DMS114 treated with DMSO at 0.1 percent for 48 hours (cell line): ENCODE data around the gene SOX6.

ENCODE experiments used
- DNase-seq: peaks from one replicate; lab custom pipeline; 2025; ENCODE audit not compliant: unreplicated experiment; lab: John Stamatoyannopoulos, UW

SOX6 gene

DNA sequence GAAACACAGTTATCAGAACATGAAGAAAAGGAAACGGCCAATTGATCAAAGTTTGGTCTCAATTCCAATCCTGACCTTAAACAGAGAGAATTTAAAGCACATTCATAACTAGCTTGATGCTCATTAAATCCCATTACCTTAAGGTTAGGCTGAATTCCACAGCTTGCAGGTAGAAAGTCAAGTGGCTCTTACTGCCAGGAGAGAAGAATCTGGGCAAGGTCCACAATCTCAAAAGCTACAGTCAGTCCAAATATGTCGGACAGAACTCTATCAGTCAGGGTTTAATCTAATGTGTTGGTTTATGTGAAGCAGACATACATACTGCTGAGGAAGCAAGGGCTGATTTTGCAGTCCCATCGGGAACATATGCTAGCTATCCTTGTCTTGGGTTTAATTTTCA, 348.8 kb downstream of the SOX6 start:
- DNase-seq: no peak

DNA sequence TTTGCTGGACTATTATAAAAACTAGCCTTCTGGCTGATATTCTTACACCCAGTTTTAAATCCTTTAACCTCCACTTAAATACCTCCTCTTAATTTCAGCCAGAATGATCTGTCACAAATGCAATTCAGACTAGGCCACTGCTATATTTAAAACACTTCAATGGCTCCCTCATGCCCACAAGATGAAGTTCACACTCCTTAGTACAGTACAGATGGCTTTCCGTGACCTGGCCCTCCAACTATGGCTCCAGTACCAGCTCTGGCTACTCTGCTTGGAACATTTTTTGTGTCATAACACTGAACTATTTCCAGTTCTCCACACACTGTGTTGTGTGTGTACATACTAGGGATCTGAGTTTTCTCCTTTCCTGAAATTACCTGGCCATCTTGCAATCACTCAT, 353.4 kb downstream of the SOX6 start:
- no peak for DNase-seq

DNA sequence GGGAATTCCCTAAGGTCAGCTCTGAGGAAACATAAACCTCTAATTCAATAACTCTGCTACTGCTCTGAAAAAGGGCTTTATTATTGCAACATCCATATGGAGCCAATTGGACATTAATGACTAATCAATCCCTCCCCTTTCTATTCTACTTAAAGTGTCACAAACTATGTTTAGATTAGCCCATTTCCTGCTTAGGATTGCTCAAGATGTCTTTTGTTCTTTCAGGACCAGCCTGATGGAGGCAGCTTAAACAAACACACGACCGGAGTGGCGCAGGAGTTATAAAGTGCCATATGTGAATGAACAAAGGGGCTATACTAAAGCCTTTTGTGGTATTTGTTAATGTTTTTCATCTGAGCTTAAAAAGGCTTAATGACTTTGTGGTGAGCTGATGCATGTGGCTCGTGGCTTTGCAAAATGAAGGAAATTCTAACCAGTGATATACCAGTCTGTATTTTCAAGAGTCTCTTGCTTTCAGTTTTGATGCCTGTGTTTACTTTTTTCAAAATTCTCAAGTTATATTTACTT, 354.4 kb downstream of the SOX6 start:
- no peak for DNase-seq

DNA sequence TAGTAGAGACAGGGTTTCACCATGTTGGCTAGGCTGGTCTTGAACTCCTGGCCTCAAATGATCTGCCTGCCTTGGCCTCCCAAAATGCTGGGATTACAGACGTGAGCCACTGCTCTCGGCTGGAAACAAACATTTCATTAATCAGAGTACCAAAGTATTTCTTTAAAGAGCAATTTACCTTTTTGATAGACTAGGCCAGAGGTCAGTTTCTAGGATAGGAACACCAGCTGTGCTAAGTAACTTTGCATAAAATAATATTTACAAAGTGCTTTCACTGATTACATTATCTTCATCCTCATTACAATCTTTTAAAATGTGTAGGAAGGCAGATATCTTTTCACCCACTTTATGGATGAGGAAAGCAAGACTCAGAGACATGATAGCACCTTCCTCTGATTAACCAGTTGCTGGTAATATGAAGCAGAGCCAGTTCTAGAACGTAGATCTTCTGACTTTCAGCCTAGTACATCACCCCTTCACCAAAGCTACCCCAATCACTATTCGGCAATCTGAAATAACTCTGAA, 355.2 kb downstream of the SOX6 start:
- no peak for DNase-seq

DNA sequence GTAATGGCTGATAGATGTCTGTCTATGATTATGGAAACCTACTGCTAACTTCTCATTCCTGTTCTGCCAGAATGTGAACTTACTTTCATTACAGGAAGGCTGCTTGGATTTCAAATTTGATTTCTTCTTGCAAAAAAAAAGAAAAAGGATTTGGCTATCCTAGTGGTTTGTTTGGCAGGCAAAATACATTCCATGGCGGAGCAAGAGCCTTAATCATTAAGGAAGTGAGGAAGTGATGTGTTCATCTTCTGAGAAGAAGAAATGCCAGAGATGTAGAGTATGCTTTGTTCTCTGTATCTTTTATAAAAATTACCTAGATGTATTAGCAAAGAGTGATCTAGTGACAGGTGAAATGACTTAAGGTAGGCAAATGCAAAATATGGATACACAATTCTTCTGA, 356.3 kb downstream of the SOX6 start:
- no peak for DNase-seq

DNA sequence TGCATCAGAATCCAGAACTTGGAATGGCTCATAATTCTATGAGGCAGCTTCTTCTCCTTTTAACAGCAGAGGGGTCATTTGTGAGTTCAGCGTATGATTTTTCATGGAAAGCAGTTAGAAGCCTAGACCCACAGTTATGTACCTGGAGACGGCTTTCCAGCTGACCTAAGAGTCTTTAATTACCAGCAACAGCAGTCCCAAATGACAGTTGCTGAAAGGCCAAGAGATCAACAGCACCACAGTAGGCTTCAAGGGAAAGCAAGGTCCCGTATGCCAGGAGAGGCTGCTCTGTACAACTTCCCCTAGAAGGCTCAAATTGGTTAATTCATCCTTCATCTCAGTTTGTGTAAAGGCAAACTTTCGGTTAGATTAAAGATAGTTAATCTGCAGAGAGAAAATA, 363.0 kb downstream of the SOX6 start:
- DNase-seq: no peak

DNA sequence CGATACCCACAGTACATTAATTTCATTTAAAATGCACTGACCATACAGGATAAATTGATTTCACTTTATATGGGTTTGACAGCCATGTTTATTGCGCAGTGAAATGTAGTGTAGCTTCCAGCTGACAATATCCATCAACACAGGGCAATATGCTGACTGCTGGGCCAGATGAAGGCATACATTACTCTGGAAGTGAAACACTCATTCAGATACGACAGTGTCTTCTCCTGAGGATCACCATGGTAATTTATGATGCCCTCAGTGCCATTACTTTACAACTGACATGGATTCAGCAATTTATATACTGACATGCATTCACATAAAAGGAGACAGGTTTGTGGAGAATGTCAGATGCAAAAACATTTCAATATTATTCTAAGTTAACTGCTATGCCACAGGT, 365.1 kb downstream of the SOX6 start:
- DNase-seq: no peak

DNA sequence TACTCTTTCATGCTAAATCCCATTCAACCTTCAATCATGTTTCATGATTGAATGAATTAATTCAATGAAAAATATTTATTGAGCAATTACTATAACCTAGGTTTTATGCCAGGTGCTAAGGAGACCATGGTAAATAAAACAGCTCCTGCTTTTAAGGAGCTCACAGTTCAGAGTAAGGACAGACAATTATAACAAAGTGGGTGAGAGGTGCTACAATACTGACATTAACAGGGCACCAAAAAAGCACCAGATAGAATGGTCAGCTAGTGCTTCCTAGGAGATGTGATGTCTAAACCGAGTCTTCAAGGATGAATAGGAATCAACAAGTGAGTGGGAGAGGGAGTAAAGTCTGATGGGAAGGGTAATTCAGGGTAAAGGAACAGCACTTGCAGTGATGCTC, 366.7 kb downstream of the SOX6 start:
- DNase-seq: no peak

DNA sequence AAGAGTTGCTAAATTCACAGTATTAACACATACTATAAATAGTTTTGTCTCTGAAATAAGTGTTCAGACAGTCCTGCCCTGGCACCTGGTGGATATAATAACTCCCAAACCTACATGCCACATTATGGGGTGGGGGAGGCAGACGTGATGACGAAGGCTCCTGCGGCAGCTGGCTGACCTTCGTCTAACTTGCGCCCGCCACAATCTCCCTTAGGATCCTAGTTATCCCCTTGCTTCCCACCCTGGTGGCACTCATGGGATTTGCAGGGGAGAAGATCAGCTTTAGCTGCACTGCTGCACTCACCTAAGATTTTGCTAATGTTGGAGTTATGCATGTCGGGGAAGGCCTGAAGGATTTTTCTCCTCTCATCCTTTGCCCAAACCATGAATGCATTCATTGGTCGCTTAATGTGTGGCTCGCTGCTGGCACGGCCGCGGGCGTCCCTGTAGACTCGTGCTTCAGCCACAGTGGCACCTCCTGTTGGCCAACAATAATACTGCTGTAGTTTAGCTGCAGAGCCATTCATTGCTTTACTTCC, 367.6 kb downstream of the SOX6 start:
- DNase-seq: no peak

DNA sequence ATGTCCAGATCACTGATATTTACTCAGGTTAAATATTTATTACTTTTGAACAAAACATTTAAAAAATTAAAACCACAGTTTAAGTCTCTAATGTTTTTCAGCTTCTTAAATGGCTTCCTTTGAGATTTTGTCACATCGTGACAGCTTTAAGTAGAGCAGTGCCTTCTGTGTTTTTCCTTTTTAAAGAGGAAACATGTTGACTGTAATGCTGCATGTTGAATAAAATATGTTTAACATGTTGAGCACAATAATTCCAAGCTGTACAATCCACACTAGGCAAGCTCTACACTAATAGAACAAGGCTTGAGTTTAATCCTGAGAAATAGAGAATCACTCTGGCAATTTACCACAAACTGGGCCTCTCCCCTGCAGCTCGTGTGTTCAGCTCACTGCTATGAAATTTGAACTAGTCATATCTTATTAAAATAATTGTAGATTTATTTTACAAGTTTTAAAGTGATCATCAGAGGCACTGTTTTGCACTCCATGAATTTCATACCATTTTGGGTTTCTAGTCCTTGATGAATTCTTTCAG, 368.3 kb downstream of the SOX6 start:
- DNase-seq: no peak

DNA sequence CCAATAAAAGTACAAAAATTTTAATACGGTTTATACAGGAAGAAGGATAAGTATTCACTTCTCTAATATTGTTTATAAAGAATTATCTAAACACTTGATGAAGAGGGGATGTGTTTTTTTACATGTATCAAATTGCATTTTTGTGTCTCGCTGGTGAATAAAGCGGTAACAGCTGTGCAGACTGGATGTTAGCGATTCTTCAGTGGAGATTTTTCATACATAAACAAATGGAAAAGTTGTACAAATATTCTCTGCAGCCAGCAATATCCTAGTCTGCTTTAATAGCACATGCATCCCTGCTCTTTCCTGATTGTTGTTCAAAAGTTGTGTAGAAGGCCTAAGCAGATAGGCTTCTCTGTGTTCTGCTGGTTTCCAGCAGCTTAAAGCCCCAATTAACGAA, 369.3 kb downstream of the SOX6 start:
- DNase-seq: no peak

DNA sequence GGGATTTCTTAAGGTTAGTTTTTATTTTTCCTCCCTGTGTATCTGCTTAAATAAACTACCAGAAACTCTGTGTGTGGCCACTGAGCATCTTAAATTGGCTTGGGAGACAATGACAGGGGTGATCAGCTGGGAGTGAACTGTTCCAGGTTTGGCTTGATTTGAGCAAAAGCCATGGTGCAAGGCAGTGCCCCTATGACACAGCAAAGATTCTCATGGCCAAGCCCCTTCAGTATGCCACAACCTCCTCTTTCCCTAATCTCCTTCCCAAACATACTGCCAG, 370.5 kb downstream of the SOX6 start:
- no peak for DNase-seq

DNA sequence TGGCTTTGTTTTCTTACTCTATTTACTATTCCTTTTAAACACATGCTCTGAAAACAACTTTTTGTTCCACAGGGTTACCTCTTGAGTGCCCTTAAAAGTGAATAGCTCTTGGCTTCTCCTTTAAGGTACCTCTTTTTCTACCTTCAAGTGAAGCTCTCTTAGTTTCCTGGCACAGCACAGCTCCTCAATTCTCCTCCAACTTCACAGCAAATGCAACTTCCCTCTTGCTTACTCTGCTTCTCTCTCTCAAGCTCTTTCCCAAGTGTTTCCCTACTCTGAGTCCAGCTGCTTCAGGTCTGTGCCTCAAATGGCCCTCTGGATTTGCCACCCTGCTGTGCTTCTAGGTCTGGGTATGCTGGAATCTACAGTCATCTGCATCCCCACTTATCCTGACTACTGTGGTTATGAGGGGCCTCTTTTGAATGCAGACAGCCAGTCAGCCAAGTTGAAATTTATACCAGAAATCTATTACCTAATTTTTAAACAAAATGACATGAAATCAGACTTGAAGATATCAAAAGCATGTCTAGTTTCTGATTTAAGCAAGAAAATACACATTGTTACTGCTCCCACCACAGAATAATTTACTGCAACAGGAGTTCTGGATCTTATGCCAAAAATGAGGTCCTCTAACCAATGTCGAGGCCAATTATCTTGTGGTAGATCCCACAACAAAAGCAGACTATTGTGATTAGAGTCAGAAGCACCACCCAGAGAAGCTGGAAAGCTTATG, 371.1 kb downstream of the SOX6 start:
- DNase-seq: no peak

DNA sequence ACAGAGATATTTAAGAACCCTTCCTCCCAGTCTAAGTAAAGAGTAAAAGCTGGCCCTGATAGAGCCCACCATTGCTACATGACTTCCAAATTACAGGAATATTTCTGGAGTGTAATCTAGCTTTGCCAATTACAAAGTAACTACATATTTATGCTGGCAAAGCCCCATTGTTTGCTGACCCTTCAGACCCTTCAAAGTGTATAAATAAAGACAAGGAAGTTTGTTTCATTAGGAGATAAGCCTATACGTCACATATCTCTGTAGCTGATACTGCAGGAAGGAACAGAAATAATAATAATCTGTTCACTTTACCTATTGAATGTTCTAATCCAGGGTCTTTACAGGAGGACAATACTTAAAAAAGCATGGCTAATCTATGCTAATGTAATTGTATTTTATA, 375.1 kb downstream of the SOX6 start:
- no peak for DNase-seq

DNA sequence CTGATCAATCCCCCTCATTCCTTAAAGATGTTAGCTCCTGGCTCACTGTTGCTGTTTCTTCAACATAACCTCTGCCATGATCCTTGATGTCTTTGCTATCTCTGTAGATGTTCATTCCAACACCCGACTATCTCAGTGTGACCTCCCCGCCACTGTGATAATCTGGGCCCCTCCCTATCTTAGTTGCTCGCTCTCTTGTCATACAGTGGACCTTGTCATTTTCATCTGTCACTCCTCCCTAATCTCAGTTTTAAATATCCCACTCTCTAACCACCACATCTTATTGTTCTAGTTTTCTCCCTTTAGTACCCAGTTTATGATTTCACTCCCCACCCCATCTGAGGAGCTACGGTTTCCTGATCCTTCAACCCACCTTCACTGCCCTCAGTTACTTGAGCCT, 379.2 kb downstream of the SOX6 start:
- no peak for DNase-seq

DNA sequence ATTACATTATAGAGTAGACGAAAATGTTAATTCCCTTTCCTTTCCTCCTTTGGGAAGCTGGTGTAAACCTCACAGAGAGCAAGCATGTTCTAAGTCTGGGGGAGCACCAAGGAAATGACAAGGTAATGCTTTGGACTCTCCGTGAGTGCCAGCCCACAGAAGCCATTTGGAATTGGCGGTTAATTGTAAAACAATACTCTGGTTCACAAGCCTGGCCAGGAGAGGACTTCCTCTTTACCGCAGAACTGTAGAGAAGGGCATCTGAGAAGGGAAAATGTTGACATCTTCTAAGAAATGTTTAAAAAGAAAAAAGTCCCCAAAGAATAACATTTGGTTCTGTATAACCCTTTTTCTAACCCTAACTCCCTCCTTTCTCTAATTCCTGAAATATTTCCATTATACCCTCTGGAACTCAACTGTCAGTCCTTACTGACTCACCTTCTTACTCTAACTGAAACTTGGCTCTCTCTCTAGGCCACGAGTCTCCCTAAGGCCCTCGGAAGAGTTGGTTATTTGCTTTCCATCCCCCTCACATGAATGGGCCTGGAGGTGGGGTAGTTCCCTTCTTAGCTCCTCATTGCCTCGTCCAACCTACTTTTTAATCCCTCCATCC, 379.8 kb downstream of the SOX6 start:
- DNase-seq: no peak

DNA sequence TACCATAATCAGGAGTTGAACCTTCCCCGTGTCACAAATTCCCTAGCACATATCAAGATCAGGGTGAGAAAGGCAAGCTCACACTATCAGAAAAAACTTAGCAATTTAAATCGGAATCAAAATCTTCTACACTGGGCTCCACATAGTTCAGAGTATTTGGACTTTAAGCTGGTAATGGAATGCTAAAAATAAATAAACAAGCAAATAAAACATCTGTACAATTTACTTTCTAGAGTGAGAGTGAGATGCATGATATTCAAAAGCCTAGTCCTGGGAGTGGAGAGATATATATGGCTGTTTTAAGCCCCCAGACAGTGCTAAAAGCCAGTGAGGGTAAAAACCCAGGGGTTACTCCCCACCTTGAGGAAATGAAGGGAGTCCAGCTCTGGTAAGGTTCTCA, 380.6 kb downstream of the SOX6 start:
- DNase-seq: no peak

DNA sequence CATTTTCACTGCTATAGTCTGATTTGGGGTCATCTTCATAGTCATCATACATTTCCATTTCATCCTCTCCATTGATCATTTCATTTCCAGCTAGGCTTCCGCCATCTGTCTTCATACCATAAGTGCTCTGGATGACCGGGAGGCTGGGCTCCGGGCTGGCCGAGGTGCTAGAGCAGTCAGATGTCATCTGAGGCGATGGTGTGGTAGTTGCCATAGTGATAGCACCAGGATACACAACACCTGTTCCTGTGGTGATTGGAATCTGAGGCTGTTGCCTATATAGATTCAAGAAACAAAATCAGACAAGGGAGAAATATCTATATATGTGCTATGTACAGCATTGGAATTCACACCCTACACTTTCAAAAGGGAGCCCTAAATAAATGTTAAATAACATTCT, 383.5 kb downstream of the SOX6 start:
- no peak for DNase-seq

DNA sequence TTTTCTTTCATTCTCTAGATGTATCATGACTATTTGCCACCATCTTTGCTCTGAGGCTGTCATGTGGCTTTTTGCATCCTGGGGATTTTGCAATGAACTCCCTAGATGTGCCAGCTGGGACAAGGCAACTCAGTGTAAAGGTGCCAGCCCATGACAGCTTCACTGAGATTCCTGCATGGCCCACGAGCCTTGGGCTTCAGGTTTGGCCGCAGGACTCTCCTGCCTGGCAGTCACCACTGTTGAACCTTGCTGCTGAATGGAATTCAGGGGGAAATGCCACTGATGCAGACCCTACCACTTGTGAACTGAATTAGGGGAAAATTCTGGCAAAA, 385.2 kb downstream of the SOX6 start:
- DNase-seq: no peak

DNA sequence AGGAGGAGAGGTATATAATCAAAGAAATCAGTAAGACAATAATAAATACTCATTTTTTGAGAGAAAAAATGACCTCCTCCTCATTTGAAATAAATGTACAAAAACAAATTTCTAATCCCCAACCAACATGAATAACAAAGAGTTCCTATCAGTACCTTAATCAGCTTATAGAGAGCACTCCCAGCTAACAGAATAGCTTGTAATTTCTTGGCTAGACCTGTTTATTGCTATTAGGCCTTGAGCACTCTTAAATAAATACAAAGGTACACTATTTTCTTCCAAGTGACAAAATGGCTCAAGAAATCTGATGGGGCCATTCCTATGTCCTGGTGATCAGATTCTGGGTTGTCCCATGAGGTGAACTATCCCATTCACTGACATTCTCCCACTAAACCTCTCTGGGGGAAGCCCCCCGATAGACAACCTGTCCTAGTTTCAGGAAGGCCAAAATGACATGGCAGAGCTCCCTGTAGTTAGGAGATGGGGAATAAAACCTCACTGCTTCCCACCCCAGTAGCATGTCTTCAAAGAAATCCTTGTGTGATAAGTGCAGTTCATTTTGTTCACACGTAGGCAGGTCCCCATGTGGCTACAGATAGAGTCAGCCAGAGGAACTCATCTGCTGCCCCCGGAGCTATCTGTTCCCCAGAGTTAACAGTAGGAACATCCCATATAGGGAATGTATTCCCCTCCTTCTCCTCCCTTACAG, 385.7 kb downstream of the SOX6 start:
- DNase-seq: no peak

DNA sequence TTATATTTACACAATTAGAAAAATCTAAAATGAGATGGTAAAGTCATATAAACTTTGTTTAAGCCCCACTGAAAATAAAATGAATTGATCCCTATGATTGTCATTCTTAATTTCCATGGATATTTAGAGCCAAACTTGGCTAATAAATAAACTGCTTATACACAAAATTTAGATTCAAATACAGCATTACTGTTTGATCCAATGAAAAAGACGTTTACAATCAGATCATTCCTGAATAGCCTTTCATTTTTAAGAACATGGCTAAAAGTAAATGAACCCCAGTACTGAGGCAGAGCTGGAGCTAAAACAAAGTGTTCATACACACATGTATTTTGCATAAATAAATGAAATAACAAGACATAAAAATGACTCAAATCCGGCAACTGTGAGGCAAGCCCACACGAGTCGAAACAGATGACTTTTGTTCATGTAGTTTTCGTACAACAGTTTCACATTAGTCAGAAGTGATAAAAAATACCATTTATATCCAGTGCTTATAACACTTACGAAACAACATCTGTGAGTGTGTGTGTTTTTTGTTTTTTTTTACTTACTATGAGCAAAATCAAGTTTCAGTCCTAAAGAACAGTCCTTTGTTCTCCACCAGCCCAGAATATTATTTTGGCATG, 386.5 kb downstream of the SOX6 start:
- DNase-seq: no peak
